ENCODE results near the gene NANOG. TPM values are rescaled to one million over a fixed set of nuclear protein-coding genes. Genes with fewer than 3 reads are reported as not detected.
"Not testable (repeated sequence)": the region's sequence is repeated elsewhere in the genome, so short reads cannot be mapped to it uniquely, and the experiment has no call there.

NANOG gene
- total RNA-seq, 2 donors from 2014 or later = 0.66 to 2.3 TPM

GRCh38 chr12:7801460-7801859, 12.3 kb downstream of the NANOG start:
- no peak overlapping the region for H3K4me3 ChIP-seq
- ATAC-seq = no peak
- DNase-seq = no peak
- H3K9me3 ChIP-seq = no peaks in the 10 kb centered on the region
- no peak overlapping the region for H3K27ac ChIP-seq
- H3K4me1 ChIP-seq = peaks cover 11% of the 10 kb centered on the region
- H3K36me3 ChIP-seq (replicated peaks in 1 of 2; ENCODE audit: insufficient read depth in 1 of 2, low read depth in 2 of 2) = no peaks in the 10 kb centered on the region
- TF ChIP-seq CTCF (IDR thresholded peaks at IDR 0.05) = no peak
- no peak for TF ChIP-seq POLR2A (IDR thresholded peaks at IDR 0.05)
- intact Hi-C loops (cut with DNase I) = loop anchor here (10.0 kb wide), 1 partner anchor 127 kb away; no protein-coding TSS in a partner anchor
- WGBS, 2 donors = 51 to 54% methylated on average over 4 of the region's 4 CpGs
- H3K27me3 ChIP-seq = no peaks in the 10 kb centered on the region

- 61 to 65% methylated on average over 6 of the region's 6 CpGs for WGBS, 2 donors
- intact Hi-C loops (cut with DNase I) = loop anchor here (10.0 kb wide), 1 partner anchor 132 kb away; no protein-coding TSS in a partner anchor
- not testable (repeated sequence) for H3K27me3 ChIP-seq; DNase-seq; ATAC-seq; H3K9me3 ChIP-seq; H3K36me3 ChIP-seq (replicated peaks in 1 of 2; ENCODE audit: insufficient read depth in 1 of 2, low read depth in 2 of 2); H3K4me3 ChIP-seq; H3K4me1 ChIP-seq; H3K27ac ChIP-seq
Measured at GRCh38 chr12:7806319-7806718, 17.1 kb downstream of the NANOG start.

- Histone ChIP-seq H3K4me1 (no peaks in the 10 kb centered on the region), H3K36me3 (replicated peaks in 1 of 2; ENCODE audit: insufficient read depth in 1 of 2, low read depth in 2 of 2) (no peaks in the 10 kb centered on the region), H3K27me3 (no peaks in the 10 kb centered on the region), H3K27ac (no peak overlapping the region), H3K9me3 (no peaks in the 10 kb centered on the region), H3K4me3 (no peak overlapping the region)
- DNase-seq = peak; percentile 69 to 80 (median 72)
- WGBS, 2 donors = 2 to 6% methylated on average over 2 of the region's 2 CpGs
- TF ChIP-seq POLR2A (IDR thresholded peaks at IDR 0.05) (no peak), CTCF (IDR thresholded peaks at IDR 0.05) (peak; percentile 52 to 84 (median 80))
- intact Hi-C loops (cut with DNase I) = loop anchor here (10.0 kb wide), 1 partner anchor 132 kb away; no protein-coding TSS in a partner anchor
- ATAC-seq = peak; percentile 69
Measured at GRCh38 chr12:7806863-7807487, 17.8 kb downstream of the NANOG start.

GRCh38 chr12:7825754-7826153, 36.6 kb downstream of the NANOG start:
- H3K27ac ChIP-seq; intact Hi-C loops (cut with DNase I); H3K4me3 ChIP-seq; DNase-seq; H3K27me3 ChIP-seq; H3K9me3 ChIP-seq; ATAC-seq; H3K4me1 ChIP-seq; H3K36me3 ChIP-seq (replicated peaks in 1 of 2; ENCODE audit: insufficient read depth in 1 of 2, low read depth in 2 of 2): not testable (repeated sequence)
- 78 to 100% methylated on average over 1 to 2 of the region's 4 CpGs for WGBS, 2 donors

GRCh38 chr12:7829737-7830136, 40.5 kb downstream of the NANOG start:
- ATAC-seq; H3K27me3 ChIP-seq; H3K4me1 ChIP-seq; intact Hi-C loops (cut with DNase I); H3K4me3 ChIP-seq; DNase-seq; H3K27ac ChIP-seq; H3K9me3 ChIP-seq; H3K36me3 ChIP-seq (replicated peaks in 1 of 2; ENCODE audit: insufficient read depth in 1 of 2, low read depth in 2 of 2): not testable (repeated sequence)
- WGBS, 2 donors = 92 to 94% methylated on average over 4 of the region's 4 CpGs

GRCh38 chr12:7832059-7832696, 43.0 kb downstream of the NANOG start:
- no peak overlapping the region for H3K4me3 ChIP-seq
- peak; percentile 65 for ATAC-seq
- WGBS, 2 donors = 57 to 64% methylated on average over 6 of the region's 6 CpGs
- H3K27me3 ChIP-seq = no peaks in the 10 kb centered on the region
- no peak overlapping the region for H3K27ac ChIP-seq
- H3K36me3 ChIP-seq (replicated peaks in 1 of 2; ENCODE audit: insufficient read depth in 1 of 2, low read depth in 2 of 2) = no peaks in the 10 kb centered on the region
- no peaks in the 10 kb centered on the region for H3K4me1 ChIP-seq
- intact Hi-C loops (cut with DNase I) = no loop called here
- DNase-seq = peak; percentile 15 to 48 (median 26)
- TF ChIP-seq CTCF (IDR thresholded peaks at IDR 0.05) (peak; percentile 21 to 55 (median 44)), POLR2A (IDR thresholded peaks at IDR 0.05) (no peak)
- no peaks in the 10 kb centered on the region for H3K9me3 ChIP-seq

GRCh38 chr12:7833201-7833600, 44.0 kb downstream of the NANOG start:
- intact Hi-C loops (cut with DNase I); H3K9me3 ChIP-seq; DNase-seq; H3K27me3 ChIP-seq; H3K4me3 ChIP-seq; H3K27ac ChIP-seq; ATAC-seq; H3K4me1 ChIP-seq; H3K36me3 ChIP-seq (replicated peaks in 1 of 2; ENCODE audit: insufficient read depth in 1 of 2, low read depth in 2 of 2): not testable (repeated sequence)
- 72% methylated on average over 6 of the region's 6 CpGs for WGBS, 2 donors

Measured in body of pancreas (tissue), 4 donors.